Prostate gland (tissue), 2 donors: ENCODE results near the gene ABCA1.

Source experiments
- CTCF ChIP-seq, 4 experiments: fragments of 200-600 bp in 2 of 4; fragments of 450-650 bp in 2 of 4; sonication (generic) in 2 of 4; IDR thresholded peaks; 1 replicate in 3 of 4; 2 replicates in 1 of 4; pipeline ENCODE4 v1.5.1; 2016 to 2019; ENCODE audit warnings: antibody characterized with exemption in 4 of 4, mild to moderate bottlenecking in 2 of 4, moderate library complexity in 2 of 4
- POLR2A ChIP-seq: fragments of 450-650 bp; IDR thresholded peaks from one replicate; pipeline ENCODE4 v1.6.1; 2016; ENCODE audit warnings: antibody characterized with exemption, mild to moderate bottlenecking
- POLR2AphosphoS5 ChIP-seq: sonication (generic); formaldehyde crosslinking; IDR thresholded peaks from one replicate; pipeline ENCODE4 v1.6.1; 2017; ENCODE audit warnings: antibody characterized with exemption

DNA sequence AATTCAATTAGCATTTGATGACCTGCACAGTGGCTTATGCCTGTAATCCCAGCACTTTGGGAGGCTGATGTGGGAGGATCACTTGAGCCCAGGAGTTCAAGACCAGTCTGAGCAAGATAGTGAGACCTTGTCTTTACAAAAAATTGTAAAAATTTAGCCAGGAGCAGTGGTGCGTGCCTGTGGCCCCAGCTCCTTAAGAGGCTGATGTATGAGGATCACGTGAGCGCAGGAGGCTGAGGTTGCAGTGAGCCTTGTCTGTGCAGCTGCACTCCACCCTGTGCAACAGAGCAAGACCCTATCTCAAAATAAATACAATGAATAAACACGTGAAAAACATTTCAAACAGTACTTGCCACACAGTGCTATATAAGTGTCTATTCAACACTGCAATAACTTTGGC lies 4.2 kb downstream of the ABCA1 start:
- TF ChIP-seq POLR2A (no peak), CTCF (IDR thresholded peaks at IDR 0.05) (no peak), POLR2AphosphoS5 (no peak)
